Right hindlimb (tissue), 1 donor: ENCODE data around the gene OR10H1.
"Not testable (repeated sequence)": the region's sequence is repeated elsewhere in the genome, so short reads cannot be mapped to it uniquely, and the experiment has no call there.

Experiments
- DNase-seq: peaks from one replicate; pipeline ENCODE4 v3.0.0-alpha.2; 2018

The OR10H1 gene, protein sequence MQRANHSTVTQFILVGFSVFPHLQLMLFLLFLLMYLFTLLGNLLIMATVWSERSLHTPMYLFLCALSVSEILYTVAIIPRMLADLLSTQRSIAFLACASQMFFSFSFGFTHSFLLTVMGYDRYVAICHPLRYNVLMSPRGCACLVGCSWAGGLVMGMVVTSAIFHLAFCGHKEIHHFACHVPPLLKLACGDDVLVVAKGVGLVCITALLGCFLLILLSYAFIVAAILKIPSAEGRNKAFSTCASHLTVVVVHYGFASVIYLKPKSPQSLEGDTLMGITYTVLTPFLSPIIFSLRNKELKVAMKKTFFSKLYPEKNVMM

DNA sequence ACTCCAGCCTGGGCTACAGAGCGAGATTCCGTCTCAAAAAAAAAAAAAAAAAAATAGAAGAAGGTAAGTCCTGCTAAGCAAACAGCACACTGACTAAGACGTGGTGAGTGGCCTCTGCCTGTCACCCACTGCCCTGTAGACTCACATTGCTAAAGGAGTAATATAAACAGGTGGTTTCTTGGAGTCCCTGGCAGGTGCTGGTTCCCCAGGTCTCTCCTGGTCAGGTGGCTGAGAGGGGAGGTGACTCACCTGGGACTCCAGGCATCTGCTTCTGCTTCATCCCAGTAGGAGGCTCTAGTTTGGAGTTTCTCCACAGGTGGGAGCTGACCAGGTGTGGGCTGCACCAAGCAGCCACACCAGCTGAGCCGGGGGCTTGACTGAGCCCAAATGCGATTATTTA, at the start of gene OR10H1:
Gene OR10H1, minus strand, starts transcription at position 359 of the 400 bp plus-strand sequence. CDS start 7,627 bp downstream, outside the sequence.
- no peak for DNase-seq

DNA sequence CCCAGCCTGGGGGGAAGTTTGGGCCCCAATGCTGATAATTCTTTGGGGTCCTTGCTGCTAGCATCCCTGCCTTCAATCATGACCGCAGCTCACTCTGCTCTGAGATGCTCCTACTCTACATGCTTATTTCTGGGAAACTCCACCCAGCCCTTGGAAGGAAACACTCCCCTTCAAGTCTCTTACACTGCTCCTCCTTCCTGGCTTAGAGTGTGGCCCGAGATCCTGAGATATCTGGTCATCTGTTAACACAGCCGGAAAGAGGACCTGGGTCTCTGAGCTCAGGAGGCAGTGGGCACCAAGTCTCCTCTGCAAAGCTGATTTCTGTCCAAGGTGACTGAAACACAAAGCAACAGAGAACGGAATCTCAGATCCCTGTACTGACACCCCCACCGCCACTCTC, 49.4 kb upstream of the OR10H1 start:
- no peak for DNase-seq

DNA sequence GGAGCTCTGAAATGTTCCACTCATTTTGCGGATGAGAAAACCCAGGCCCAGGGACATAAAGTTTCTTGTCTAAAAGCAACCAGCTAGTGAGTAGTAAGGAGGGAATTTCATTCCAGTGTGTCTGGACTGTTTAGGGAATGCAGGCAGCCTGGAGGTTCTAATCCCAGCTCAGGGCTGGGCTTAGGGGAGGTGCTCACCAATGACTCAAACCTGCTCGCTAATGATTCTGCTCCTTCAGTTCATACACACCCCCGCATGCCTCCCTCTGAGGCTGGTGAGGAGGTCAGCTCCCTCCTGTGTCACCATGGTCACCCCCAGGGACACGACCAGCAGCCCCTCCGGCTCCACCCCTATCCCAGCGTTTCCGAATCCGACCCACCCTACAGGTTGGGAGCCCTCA, 47.8 kb upstream of the OR10H1 start:
- no peak for DNase-seq

DNA sequence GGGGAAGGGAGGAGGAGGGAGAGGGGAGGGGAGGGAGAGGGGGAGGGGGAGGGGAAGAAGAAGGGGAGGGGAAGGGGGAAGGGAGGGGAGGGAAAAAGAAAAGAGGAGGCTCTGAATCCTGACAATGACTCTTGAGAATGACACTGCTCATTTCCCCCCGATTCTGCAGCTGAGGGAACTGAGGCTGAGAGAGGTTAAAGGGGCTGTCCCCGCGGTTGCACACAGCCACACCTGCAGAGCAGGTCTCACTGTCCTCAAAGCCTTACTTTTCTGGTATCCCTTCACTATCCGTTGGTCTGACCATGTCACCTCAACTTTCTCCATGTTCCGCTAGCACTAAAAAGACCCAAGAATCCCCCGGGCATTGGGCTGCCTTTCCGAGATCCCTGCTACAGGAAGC, 47.0 kb upstream of the OR10H1 start:
- no peak for DNase-seq

DNA sequence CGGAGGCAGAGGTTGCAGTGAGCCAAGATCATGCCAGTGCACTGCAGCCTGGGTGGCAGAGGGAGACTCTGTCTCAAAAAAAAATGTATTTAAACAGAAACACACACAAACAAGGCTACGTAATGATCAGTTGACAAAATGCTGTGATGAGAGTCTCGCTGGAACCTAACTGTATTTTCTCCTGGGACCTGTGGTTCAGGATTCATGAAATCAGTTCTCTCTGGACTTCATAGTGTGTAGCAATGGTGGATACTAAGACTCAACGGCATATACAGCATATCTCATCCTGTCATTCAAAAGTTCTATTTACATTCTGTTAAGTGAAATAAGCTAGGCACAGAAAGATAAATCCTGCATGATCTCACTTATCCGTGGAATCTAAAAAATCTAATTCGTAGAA, 45.1 kb upstream of the OR10H1 start:
- no peak for DNase-seq

DNA sequence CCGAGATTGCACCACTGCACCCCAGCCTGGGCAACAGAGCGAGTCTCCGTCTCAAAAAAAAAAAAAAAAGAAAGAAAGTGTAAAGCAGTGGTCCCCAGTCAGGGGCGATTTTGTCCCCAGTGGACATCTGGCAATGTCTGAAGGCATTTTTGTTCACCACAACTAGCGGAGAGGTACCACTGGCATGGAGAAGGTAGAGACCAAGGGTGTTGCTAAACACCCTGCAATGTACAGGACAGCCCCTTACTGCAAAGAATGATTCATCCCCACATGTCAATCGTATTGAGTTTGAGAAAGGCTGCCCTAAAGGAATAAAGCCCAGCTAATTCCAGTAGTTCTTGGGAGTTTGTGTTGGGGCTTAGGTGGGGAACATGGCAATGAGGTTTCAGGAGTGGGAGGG, 43.7 kb upstream of the OR10H1 start:
- no peak for DNase-seq

DNA sequence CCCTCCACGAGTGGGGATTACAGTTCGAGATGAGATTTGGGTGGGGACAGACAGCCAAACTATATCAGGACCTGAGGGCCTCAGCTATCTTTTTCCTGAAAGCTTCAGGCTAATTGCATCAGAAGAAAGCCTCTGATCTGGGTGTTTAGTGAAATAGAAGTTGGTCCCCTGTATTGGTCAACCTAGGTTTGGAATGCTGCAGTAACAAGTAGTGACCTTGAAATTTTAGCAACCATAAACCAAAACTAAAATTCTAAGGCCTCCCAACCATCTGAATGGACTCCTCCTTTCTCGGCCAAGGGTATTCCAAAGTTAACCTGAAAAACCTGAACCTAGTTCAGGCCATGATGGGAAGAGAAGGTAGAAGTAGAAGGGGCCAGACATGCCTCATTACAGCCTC, 34.9 kb upstream of the OR10H1 start:
- DNase-seq: no peak

DNA sequence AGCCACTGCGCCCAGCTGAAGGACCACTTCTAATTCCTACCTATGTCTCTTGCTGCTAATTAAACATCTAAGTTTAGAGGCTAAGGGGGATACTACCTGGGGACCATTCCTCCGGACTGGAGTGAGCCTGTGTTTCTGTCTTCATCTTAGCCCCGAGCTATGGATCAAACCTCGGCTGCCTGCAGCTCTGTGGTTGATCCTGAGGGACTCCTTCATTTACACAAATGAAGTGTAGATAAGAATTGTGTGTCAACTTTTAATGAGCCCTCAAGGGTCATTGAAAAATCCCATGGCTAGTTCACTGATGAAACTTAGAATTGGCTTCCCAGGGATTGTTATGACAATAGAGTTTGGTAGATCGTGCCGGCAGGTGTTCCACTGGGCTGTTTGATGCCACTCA, 31.5 kb upstream of the OR10H1 start:
- no peak for DNase-seq

DNA sequence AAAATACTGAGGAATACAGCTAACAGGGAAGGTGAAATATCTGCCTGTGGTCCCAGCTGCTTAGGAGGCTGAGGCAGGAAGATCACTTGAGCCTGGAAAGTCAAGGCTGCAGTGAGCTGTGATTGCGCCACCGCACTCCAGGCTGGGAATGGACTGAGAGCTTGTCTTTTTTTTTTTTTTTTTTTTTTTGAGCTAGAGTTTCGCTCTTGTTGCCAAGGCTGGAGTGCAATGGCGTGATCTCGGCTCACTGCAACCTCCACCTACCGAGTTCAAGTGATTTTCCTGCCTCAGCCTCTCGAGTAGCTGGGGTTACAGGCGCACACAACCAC, 28.4 kb upstream of the OR10H1 start:
- DNase-seq: not testable (repeated sequence)

DNA sequence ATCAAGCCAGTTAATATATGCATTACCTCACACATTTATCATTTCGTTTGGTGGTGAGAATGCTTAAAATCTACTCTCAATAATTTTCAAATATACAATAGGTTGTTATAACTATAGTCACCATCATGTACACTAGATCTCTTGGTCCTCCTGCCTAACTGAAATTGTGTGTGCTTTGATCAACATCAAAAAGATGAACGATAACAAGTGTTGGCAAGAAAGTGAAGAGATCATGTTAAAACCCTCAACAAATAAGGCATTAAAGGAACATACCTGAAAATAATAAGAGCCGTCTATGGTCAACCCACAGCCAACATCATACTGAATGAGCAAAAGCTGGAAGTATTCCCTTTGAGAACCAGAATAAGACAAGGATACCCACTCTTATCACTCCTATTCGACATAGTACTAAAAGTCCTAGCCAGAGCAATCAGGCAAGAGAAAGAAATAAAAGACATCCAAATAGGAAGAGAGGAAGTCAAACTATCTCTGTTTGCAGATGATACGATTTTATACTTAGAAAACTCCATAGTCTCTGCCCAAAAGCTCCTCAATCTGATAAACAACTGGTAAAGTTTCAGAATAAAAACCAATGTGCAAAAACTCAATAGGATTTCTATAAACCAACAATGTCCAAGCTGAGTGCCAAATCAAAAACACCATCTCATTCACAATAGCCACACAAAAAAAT, 27.9 kb upstream of the OR10H1 start:
- DNase-seq: no peak

DNA sequence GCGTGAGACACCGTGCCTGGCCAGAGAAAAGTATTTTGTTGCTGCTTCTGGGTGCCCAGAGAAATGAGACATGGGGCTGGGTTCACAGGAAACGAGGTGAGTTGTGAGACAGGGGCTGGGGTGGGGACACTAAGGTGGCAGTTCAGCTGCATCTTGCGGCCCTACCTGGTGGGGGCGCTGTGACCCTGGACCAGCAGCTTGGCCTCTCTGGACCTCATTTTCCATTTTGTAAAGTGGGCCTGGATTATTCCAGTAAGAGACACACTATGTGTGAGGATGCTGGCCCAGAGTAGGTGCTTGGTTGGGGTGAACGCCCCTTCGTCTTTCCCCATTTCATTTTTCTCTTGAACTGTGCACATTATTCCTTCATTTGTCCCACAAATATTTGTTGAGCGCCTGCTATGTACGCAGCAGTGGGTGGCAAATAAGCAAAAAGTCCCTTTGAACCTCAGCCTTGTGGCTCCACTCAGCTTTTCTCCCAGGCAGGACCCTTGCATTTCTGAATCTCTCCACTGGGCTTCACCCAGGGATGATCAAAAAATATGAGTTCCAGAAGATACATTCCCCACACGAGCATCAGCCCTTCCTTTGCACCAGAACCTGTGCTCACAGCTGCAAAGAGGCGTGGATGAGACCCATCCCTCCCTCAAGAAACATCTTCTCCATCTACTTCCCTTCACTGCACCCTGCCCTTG, 26.6 kb upstream of the OR10H1 start:
- DNase-seq: no peak

DNA sequence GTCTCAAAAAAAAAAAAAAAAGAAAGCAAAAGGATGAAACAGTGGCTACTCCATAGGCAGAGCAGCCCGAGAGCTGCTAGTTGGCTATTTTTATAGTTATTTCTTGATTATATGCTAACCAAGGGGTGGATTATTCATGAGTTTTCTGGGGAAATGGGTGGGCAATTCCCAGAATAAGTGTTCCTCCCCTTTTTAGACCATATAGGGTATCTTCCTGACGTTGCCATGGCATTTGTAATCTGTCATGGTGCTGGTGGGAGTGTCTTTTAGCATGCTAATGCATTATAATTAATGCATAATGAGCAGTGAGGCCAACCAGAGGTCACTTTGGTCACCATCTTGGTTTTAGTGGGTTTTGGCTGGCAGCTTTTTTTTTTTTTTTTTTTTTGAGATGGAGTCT, 25.4 kb upstream of the OR10H1 start:
- DNase-seq: no peak

DNA sequence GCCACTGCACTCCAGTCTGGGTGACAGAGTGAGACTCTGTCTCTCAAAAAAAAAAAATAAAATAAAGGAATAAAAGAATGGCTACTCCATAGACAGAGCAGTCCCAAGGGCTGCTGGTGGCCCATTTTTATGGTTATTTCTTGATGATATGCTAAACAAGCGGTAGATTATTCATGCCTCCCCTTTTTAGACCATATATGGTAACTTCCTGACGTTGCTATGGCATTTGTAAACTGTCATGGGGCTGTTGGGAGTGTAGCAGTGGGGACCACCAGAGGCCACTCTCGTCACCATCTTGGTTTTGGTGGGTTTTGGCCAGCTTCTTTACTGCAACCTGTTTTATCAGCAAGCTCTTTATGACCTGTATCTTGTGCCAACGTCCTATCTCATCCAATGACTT, 24.4 kb upstream of the OR10H1 start:
- DNase-seq: not testable (repeated sequence)

DNA sequence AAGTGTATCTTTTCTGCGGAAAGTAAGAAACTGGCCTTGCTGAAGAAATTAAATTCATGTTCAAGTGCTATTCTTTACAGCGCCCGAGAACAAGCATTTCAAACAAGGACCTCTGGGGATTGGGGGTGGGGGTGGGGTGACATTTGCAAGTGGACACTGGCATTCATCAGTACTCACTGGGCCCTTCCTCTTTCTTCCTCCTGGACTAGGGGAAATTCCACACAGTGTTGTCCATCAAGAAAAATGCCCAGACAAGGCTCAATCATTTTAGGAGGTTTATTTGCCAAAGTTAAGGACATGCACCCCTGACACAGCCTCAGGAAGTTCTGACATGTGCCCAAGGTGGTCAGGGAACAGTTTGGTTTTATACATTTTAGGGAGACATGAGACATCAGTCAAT, 22.9 kb upstream of the OR10H1 start:
- DNase-seq: no peak

DNA sequence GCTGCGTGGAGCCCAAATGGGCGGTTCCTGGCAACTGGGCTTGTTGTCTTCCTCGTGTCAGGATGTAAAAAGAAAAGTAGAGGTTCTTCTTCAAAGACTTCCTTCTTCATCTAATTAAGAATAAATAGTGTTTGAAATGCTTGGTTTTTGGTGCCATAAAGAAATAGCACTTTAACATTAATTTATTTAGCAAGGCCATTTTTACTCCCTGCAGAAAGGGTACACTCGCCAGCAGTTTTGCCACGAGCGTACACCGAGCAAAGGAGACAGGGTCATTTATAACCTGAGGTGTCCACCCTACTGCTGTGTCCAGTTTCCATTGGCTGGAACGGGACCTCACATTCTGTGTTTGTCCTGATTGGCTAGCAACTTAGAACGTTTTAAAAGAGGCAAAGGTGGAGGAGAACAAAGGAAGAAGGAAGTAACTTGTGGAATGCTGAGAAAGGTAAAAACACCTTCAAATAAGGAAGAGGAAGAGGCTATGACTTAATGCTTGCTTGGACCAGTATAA, 21.8 kb upstream of the OR10H1 start:
- DNase-seq: no peak

DNA sequence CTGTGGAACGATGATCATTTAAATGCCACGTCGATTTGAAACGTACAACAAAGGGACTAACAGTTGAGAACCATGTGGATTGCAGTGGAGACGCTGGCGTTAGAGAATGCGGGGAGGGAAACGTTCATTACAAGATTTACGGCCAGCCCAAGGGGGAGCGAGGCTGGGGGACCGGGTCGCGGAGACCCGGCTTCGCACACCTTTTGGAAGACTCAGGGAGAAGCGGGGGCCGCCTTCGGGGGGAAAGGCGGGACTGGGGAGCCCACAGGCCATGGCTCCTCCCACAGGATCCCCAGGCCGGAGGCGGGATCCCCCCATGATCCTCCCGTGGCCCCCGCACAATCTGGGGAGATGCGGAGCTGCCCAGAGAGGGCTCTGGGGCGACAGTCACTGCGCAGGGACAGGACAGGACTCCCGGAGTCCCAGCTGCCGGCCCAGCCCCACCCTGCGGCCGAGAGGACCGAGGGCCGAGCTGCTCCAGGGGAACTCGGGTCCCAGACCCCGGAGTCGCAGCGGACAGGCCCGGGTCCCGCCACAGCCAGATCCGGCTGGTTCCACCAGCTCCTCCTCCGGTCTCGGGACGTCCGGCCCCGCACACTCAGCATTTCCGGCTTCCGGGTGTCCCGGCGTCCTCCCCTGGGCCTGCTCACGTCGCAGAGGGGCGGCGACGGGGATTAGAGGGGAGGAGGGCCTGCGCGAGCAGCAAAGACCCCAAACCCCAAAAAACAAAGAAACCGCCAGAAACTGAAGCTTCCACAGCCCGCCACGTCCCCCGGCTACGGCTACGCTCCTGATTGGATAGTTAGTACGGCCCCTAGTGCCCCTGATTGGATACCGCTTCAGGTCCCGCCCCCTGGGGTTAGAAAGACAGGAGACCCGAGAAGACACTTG, 21.1 kb upstream of the OR10H1 start:
- DNase-seq: peak; percentile 99

DNA sequence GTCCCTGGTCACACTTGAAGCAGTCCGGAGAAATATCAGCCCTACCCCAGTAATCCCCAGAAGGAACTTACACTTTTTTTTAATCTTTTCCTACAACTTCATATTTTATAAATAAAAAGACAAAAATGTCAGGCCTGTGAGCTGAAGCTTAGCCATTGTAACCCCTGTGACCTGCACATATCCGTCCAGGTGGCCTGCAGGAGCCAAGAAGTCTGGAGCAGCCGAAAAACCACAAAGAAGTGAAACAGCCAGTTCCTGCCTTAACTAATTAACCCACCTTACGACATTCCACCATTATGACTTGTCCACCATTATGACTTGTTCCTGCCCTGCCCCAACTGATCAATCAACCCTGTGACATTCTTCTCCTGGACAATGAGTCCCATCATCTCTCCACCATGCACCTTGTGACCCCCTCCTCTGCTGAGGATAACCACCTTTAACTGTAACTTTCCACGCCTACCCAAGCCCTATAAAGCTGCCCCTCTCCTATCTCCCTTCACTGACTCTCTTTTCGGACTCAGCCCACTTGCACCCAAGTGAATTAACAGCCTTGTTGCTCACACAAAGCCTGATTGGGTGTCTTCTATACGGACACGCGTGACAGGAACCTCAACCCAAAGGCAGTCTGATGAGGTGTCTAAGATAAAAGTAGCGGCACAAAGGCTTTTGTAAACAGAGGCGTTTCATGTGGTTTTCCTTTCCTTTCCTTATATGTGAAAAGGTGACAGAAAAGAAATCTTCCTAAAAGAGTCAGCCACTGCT, 20.3 kb upstream of the OR10H1 start:
- DNase-seq: not testable (repeated sequence)

DNA sequence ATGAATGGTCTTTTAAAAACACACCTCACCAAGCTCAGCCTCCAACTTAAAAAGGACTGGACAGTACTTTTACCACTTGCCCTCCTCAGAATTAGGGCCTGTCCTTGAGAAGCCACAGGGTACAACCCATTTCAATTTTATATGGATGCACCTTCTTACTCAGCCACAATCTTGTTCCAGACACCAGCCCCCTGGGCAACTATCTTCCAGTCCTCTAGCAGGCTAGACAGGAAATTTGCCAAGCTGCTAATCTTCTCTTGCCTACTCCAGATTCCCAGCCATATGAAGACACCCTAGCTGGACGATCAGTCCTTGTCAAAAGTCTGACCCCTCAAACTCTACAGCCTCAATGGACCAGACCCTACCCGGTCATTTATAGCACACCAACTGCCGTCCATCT, 18.8 kb upstream of the OR10H1 start:
- DNase-seq: not testable (repeated sequence)

DNA sequence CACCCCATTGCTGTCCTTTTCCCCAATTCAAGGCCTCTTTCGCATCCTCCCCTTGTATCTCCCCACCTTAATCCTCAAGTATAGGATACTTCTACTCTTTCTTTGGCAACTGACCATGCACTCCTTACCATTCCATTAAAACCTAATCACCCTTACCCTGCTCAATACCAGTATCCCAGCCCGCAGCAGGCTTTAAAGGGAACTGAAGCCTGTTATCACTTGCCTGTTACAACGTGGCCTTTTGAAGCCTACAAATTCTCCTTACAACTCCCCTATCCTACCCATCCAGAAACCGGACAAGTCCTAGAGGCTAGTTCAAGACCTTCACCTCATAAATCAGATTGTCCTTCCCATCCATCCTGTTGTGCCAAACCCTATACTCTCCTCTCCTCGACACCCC, 16.2 kb upstream of the OR10H1 start:
- DNase-seq: no peak

DNA sequence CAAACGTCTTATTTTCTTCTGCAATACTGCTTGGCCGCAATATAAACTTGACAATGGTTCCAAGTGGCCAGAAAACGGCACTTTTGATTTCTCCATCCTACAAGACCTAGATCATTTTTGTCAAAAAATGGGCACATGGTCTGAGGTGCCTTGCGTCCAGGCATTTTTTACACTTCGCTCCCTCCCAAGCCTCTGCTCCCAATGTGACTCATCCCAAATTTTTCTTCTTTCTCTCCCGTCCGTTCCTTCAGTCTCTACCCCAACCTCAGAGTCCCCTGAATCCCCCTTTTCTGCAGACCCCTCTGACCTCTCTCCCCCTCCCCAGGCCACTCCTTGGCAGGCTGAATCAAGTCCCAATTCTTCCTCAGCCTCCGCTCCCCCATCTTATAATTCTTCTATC, 14.3 kb upstream of the OR10H1 start:
- no peak for DNase-seq

DNA sequence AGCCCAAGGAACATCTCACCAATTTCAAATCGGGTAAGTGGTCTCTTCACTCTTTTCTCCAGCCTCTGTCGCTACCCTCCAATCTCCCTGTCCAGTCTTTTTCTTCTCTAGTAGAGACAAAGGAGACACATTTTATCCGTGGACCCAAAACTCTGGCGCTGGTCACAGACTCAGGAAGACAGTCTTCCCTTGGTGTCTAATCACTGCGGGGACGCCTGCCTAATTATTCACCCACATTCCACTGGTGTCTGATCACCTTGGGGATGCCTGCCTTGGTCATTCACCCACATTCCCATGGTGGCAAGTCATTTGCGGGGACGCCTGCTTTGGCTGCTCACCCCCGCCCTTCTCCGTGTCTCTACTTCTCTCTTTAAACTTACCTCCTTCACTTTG, 13.8 kb upstream of the OR10H1 start:
- no peak for DNase-seq
